C4-2B (cell line): Measurements from ENCODE around the gene ARHGEF1.

Experiments
- H3K27ac ChIP-seq: fragments of 450-650 bp; 2 replicates; pipeline ENCODE4 v1.5.1; 2017
- ZFX ChIP-seq: fragments of 450-650 bp; IDR thresholded peaks from 2 replicates; pipeline ENCODE4 v1.6.1; 2017
- TF ChIP-seq, protein P1 (sequence below): fragments of 450-650 bp; conservative IDR thresholded peaks from 2 replicates; pipeline ENCODE4 v1.5.1; 2017; ENCODE audit warnings: mild to moderate bottlenecking

The ARHGEF1 gene

DNA sequence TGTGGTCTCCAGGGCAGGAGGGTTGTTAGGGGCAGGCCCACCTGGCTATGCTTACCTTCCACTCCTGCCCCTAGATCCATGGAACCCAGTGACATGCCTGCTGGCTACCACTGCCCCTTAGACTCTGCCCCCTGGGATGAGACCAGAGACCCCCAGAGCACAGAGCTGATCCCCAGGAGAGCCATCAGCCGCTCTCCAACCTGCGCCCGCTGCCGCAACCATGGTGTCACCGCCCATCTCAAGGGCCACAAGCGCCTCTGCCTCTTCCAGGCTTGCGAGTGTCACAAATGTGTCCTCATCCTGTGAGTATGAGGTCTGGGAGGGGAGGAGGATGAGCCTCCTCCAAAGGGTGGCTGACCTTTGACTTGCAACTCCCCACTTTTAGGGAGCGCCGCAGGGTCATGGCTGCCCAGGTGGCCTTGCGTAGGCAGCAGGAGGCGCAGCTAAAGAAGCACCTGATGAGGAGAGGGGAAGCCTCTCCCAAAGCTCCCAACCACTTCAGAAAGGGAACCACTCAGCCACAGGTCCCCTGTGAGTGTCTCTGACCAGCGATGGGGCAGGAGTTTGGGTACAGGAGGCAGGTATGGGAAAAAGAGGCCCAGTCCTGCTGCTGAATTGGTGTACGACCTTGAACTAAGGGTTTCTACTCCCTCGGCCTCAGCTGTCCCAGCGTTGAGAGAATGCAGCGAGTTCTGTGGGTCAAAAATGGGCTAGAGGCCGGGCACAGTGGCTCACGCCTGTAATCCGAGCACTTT is 35.5 kb upstream of the ARHGEF1 start:
- no peak for TF ChIP-seq ZFX
- TF ChIP-seq, protein P1, sequence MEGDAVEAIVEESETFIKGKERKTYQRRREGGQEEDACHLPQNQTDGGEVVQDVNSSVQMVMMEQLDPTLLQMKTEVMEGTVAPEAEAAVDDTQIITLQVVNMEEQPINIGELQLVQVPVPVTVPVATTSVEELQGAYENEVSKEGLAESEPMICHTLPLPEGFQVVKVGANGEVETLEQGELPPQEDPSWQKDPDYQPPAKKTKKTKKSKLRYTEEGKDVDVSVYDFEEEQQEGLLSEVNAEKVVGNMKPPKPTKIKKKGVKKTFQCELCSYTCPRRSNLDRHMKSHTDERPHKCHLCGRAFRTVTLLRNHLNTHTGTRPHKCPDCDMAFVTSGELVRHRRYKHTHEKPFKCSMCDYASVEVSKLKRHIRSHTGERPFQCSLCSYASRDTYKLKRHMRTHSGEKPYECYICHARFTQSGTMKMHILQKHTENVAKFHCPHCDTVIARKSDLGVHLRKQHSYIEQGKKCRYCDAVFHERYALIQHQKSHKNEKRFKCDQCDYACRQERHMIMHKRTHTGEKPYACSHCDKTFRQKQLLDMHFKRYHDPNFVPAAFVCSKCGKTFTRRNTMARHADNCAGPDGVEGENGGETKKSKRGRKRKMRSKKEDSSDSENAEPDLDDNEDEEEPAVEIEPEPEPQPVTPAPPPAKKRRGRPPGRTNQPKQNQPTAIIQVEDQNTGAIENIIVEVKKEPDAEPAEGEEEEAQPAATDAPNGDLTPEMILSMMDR: no peak
- H3K27ac ChIP-seq: no peak overlapping the region

DNA sequence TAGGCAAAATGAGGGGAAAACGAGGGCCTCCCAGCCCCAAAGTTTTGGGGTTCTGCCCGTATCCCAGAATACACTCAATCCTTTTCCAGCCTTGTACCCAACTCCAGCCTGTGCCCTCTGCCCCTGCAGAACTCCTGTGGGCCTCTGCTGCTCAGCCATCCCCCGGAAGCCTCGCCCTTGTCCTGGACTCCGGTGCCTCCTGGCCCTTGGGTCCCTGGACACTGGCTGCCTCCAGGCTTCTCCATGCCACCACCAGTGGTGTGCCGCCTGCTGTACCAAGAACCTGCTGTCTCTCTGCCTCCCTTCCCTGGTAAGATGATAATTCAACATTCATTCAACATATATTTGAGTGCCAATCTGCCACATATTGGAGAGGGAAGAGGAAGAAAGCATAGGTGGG is 34.3 kb upstream of the ARHGEF1 start:
- no peak overlapping the region for H3K27ac ChIP-seq
- no peak for TF ChIP-seq ZFX
- TF ChIP-seq, protein P1: no peak

DNA sequence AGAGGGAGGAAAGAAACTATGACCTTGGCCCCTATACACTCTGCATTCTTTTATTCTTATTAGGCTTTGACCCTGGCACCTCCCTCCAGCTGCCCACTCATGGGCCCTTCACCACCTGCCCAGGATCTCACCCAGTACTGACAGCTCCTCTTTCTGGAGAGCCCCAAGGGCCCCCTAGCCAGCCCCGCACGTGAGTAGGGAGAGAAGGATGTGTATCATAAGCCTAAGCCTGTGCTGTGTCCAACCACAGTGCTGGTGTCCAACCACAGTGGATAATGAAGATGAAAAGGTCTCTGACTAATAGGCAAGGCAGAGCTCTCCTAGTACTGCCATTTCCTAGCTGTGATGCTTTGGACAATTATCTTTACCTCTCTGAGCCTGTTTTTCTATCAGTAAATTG is 33.9 kb upstream of the ARHGEF1 start:
- TF ChIP-seq ZFX: no peak
- TF ChIP-seq, protein P1: no peak
- no peak overlapping the region for H3K27ac ChIP-seq

DNA sequence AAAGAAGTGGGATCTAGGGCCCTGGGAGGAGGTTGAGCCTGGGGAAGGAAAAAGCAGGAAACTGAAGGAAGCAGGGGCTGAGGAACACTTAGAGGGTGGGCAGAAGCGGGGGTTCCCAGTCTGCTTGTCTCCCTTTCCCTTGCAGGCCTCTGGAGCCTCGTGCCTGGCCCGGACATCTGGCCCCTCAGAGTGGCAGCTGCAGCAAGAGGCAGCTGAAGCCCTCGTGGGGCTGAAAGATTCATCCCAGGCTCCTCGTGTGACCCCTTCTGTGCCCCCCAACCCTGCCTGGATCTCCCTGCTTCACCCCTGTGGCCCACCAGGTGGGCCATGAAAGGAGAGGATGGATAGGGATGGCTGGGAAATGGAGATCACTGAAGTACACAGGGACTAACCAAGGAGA is 32.6 kb upstream of the ARHGEF1 start:
- no peak overlapping the region for H3K27ac ChIP-seq
- TF ChIP-seq ZFX: no peak
- TF ChIP-seq, protein P1: no peak

DNA sequence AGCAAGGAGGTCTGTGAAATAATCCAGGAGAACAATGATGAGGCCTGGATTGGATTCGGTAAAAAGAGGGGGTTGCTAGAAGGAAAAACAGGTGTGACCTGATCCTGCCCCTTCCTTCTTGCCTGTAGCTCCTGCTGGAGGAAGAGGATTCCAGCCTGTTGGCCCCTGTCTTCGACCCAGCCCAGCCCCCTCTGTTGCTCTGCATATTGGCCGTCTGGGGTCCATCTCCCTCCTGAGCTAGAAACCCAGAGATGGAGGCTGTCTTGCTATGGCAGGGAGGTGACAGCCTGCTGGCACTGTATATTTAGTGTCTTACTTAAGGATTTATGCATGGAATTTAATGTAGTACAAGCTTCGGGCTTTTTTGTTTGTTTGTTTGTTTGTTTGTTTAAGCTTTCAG is 31.5 kb upstream of the ARHGEF1 start:
- H3K27ac ChIP-seq: no peak overlapping the region
- no peak for TF ChIP-seq ZFX
- TF ChIP-seq, protein P1: no peak

DNA sequence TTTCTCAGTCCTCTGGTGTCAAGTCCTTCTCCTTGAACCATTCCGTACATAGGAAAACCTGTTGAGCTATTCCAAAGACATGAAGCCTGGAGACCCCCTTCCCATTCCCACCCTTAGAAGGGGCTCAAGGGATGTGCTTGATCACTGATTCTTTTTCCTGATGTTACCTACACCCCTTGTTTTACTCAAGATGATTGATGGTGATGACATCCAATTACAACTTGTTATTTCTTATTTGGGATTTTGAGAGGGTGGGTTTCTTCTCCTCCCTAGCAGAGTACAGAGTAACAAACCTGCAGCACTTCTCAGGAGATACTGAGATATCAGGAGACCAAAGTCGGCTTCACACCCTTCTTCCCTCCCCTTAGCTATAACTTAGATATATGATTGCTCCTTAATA is 29.6 kb upstream of the ARHGEF1 start:
- TF ChIP-seq, protein P1: no peak
- no peak for TF ChIP-seq ZFX

DNA sequence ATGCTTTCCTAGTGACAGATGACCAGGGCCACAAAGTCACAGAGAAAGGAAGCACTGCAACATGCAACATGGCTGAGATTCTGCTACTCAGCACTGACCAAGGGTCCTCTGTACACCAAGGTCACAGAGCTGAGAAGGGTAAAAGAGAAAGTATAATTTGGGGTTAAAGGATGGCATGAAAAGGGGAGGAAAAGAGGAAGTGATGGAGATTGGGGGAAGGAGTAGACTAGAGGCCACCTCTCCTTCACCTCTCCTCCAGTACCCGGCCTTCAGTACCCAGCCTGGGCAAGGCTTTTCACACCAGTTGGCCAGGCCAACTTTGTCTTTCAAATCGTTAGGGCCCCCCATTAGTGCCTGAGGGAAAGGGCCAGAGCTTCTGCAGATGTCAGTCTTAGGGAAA is 29.2 kb upstream of the ARHGEF1 start:
- no peak overlapping the region for H3K27ac ChIP-seq
- no peak for TF ChIP-seq ZFX
- TF ChIP-seq, protein P1: no peak

More for the DNA sequence above, 29.6 kb upstream of the ARHGEF1 start:
- no peak overlapping the region for H3K27ac ChIP-seq
